VCaP (cell line): Measurements from ENCODE around the gene SLC25A47.

ENCODE experiments used
- H3K27ac ChIP-seq: fragments of 450-650 bp; 2 replicates; pipeline ENCODE4 v1.5.1; 2017
- TF ChIP-seq, protein P1 (sequence below): fragments of 450-650 bp; conservative IDR thresholded peaks from 2 replicates; pipeline ENCODE4 v1.5.1; 2017; ENCODE audit warnings: mild to moderate bottlenecking, moderate library complexity

The SLC25A47 gene

DNA sequence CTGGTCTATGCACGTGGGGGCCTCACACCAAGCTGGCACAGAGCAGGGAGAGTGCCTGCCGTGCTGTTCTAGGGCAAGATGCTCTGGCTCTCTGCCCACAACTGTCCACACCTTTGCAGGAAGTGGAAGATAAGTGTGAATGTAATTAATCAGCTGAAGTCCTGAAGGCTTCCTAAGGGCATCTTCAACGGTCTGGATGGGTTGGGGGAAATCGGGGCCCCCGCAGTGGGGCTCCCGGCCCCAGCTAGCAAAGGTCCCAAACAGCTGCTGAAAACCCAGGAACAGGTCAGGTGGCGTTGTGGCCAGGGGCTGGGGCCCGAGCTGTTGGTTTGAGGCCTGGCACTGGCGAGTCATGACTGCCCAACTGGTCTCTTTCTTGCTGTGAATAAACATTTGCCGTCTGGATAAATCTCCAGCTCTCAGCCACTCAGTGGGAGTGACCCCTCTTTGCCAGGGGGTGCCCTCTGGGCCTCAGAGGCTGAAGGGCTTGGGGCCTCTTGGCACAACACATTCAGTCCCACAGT is 10.2 kb upstream of the SLC25A47 start:
- TF ChIP-seq, protein P1, sequence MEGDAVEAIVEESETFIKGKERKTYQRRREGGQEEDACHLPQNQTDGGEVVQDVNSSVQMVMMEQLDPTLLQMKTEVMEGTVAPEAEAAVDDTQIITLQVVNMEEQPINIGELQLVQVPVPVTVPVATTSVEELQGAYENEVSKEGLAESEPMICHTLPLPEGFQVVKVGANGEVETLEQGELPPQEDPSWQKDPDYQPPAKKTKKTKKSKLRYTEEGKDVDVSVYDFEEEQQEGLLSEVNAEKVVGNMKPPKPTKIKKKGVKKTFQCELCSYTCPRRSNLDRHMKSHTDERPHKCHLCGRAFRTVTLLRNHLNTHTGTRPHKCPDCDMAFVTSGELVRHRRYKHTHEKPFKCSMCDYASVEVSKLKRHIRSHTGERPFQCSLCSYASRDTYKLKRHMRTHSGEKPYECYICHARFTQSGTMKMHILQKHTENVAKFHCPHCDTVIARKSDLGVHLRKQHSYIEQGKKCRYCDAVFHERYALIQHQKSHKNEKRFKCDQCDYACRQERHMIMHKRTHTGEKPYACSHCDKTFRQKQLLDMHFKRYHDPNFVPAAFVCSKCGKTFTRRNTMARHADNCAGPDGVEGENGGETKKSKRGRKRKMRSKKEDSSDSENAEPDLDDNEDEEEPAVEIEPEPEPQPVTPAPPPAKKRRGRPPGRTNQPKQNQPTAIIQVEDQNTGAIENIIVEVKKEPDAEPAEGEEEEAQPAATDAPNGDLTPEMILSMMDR: no peak
- no peak overlapping the region for H3K27ac ChIP-seq

DNA sequence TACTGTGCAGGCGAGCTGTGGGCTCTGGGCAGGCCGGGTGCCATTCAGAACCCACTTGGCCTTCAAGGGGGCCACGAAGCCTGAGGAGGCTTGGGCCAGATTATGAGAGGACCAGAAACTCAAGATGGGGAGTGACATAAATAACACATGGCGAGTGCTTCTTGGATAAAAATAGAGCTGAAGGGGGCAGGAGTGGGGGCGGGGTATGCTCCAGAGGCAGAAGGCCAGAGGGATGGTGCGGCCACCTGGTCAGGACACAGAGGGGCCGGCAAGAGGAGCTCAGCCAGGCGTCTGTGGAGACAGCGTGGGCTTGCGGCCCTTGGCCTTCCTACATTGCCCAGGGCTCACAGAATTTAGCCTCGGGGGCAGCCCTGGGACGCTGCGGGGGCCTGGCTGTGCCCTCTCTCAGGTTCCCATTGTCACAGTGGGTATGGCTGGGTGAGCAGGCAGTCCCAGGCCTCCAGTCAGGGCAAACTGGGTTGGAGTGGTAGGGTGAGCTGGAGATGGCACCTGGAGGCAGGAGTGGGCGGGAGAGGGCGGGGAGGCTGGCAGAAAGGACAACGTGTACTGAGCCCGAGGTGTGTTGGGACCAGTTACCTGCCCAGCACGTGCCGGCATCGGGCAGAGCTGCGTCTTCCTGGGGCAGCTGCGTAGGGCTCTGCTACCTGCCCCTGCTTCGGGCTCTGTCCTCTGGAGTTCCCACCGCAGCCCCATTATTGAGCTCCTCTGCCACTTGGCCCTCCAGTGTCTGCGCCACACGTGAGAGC is 9.5 kb upstream of the SLC25A47 start:
- TF ChIP-seq, protein P1: no peak
- H3K27ac ChIP-seq: no peak overlapping the region

DNA sequence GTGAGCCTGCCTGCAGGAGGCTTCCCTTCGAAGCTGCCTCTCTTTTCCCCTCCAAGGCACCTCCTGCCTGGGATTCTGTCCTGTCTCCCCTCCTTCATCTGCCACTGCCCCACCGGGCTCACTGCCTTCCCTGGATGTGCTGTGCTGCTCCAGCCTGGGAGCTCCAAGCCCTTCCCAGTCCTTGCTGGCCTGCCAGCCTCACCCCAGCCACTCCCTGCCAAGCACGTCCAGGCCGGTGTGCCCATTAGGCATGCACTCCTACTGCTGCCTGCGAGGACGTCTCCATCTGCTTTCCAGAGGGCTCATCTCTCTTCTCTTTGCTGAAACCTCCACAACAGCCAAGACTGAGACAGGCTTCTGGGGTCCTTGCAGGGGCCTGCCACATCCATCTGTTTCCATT is 8.4 kb upstream of the SLC25A47 start:
- no peak overlapping the region for H3K27ac ChIP-seq
- TF ChIP-seq, protein P1: no peak

DNA sequence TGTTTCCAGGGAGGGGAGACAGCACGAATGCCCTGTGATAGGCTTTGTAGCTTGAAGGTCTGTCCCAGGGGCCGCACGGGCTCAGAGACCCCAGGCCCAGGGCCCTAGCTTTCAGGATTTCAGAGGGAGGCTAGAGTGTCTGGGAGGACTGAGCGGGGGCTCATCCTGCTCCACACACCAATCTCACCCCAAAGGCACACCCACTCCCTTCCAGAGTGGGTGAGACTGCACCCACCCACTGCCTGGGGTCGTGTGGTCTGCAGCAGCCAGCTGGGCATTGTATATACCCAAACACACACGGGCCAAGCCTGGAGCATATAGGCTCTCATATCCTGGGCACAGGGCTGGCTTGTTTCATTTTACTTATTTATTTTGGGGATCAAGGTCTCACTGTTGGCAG is 5.8 kb upstream of the SLC25A47 start:
- no peak overlapping the region for H3K27ac ChIP-seq
- TF ChIP-seq, protein P1: no peak

DNA sequence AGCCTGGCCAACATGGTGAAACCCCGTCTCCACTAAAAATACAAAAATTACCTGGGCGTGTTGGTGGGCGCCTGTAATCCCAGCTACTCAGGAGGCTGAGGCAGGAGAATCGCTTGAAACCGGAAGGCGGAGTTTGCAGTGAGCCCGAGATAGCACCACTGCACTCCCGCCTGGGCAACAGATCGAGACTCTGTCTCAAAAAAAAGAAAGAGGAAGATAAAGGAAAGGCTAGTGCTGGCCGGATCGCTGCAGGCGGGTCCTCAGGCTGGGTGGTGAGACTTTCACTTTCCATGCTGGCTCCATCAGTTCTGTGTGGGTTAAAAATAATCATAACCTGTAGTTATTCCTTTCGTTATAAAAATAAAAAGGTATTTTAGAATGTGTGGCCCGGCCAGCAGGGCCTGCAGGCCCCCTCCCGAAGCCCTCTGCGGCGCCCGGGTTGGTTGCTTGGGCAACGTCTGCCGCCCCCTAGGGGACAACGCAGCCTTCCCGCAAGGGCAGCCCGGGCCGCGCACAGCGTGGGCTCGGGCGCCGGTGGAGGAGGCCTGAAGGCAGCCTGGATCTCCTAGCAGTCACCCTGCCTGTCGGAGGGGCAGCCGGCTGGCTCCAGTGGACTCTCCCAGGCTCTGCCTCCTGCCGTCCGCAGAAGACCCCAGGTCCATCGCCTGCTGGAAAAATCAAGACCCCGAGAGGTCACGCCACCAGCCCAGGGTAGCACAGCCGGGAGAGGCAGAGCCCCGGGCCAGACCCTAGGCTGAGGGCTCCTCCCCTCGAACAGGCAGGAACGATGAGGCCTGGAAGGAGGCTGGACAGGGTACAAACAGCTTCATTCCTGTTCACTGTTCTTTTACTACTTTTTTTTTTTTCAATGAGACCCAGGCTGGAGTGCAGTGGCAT is 5.0 kb upstream of the SLC25A47 start:
- H3K27ac ChIP-seq: no peak overlapping the region
- TF ChIP-seq, protein P1: 0 out of 2 replicates have a peak, but pooled peaks have one; percentile 20

DNA sequence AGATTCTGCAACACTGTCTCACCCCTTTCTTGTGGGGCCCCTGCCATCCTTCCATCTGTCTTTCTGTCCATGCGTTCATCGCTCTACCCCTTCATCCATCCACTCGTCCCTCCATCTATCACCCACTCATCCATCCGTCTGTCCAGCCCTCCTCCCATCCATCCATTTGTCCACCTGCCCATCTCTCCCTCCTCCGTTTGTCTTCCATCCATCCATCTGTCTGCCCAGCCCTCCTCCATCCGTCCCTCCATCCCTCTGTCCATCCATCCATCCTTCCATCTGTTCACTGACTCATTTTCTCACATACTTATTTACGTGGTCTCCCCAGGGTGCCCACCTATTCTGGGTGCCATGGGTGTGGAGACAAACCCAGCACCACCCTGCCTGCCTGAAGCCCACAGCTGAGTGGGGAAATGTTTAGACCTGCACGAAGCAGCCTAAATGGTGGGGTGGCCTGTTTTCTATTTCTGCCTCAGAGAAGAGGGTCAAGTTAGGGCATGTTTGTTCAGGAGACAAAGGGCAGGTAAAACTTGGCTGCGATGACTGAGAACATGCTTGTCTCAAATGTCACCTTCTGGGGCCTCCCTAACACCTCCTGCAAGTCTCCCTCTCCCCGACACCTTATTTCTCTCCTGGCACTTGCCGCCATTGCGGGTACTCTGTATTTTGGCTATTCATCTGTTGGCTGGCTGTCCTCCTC is 2.8 kb upstream of the SLC25A47 start:
- no peak overlapping the region for H3K27ac ChIP-seq
- TF ChIP-seq, protein P1: no peak
